BE2C (cell line): ENCODE measurements around the gene LHPP.

Experiments used
- DNase-seq: peaks from one replicate; pipeline ENCODE4 v3.0.0-alpha.2; 2020
- H3K27me3 ChIP-seq: fragments of 250-450 bp; sonication (Bioruptor Pico); 2 replicates; pipeline ENCODE4 v1.5.1; 2020; ENCODE audit warnings: mild to moderate bottlenecking
- H3K36me3 ChIP-seq: fragments of 250-450 bp; sonication (Bioruptor Pico); 2 replicates; pipeline ENCODE4 v1.5.1; 2020; ENCODE audit warnings: mild to moderate bottlenecking
- H3K4me1 ChIP-seq: fragments of 250-450 bp; sonication (Bioruptor Pico); 2 replicates; pipeline ENCODE4 v1.5.1; 2020
- H3K4me3 ChIP-seq: 2 replicates; pipeline ENCODE4 v1.5.1; 2011; ENCODE audit warnings: low read depth, low read length
- H3K9me3 ChIP-seq: fragments of 250-450 bp; sonication (Bioruptor Pico); 2 replicates; pipeline ENCODE4 v1.5.1; 2020
- CTCF ChIP-seq: IDR thresholded peaks from 2 replicates; pipeline ENCODE4 v1.5.1; 2012; ENCODE audit warnings: mild to moderate bottlenecking, low read depth, low read length

LHPP gene

GRCh38 chr10:124597846-124598165 is 136.2 kb downstream of the LHPP start:
- H3K36me3 ChIP-seq: no peaks in the 10 kb centered on the region
- no peak for TF ChIP-seq CTCF
- H3K9me3 ChIP-seq: no peaks in the 10 kb centered on the region
- no peak overlapping the region for H3K4me3 ChIP-seq
- H3K27me3 ChIP-seq: no peaks in the 10 kb centered on the region
- no peaks in the 10 kb centered on the region for H3K4me1 ChIP-seq
- DNase-seq: no peak

GRCh38 chr10:124598196-124598595 is 136.6 kb downstream of the LHPP start:
- Histone ChIP-seq H3K36me3 (no peaks in the 10 kb centered on the region), H3K27me3 (no peaks in the 10 kb centered on the region), H3K4me3 (no peak overlapping the region), H3K4me1 (no peaks in the 10 kb centered on the region), H3K9me3 (no peaks in the 10 kb centered on the region)
- no peak for DNase-seq
- no peak for TF ChIP-seq CTCF

- TF ChIP-seq CTCF: no peak
- no peak overlapping the region for H3K4me3 ChIP-seq
- H3K4me1 ChIP-seq: no peaks in the 10 kb centered on the region
- no peak for DNase-seq
- H3K27me3 ChIP-seq: no peaks in the 10 kb centered on the region
- H3K9me3 ChIP-seq: no peaks in the 10 kb centered on the region
- H3K36me3 ChIP-seq: no peaks in the 10 kb centered on the region
These were observed 137.4 kb downstream of the LHPP start for GRCh38 chr10:124598773-124599587.

GRCh38 chr10:124599588-124600050 is 138.0 kb downstream of the LHPP start:
- no peaks in the 10 kb centered on the region for H3K4me1 ChIP-seq
- no peaks in the 10 kb centered on the region for H3K9me3 ChIP-seq
- H3K4me3 ChIP-seq: no peak overlapping the region
- DNase-seq: no peak
- no peaks in the 10 kb centered on the region for H3K27me3 ChIP-seq
- no peak for TF ChIP-seq CTCF
- no peaks in the 10 kb centered on the region for H3K36me3 ChIP-seq

- no peak overlapping the region for H3K4me3 ChIP-seq
- H3K9me3 ChIP-seq: no peaks in the 10 kb centered on the region
- no peaks in the 10 kb centered on the region for H3K36me3 ChIP-seq
- no peak for TF ChIP-seq CTCF
- no peaks in the 10 kb centered on the region for H3K27me3 ChIP-seq
- H3K4me1 ChIP-seq: no peaks in the 10 kb centered on the region
- DNase-seq: no peak
These were observed 138.6 kb downstream of the LHPP start for GRCh38 chr10:124600051-124600880.

- Histone ChIP-seq H3K36me3 (no peaks in the 10 kb centered on the region), H3K4me1 (no peaks in the 10 kb centered on the region), H3K27me3 (no peaks in the 10 kb centered on the region), H3K4me3 (no peak overlapping the region), H3K9me3 (no peaks in the 10 kb centered on the region)
- no peak for TF ChIP-seq CTCF
- DNase-seq: no peak
These were observed 139.4 kb downstream of the LHPP start for GRCh38 chr10:124601016-124601415.
